Measurements from ENCODE around the gene CELSR1. TPM values are rescaled to one million over a fixed set of nuclear protein-coding genes. Genes with fewer than 3 reads are reported as not detected.

CELSR1 gene
- total RNA-seq, 2 experiments from 2014 or later, result 0.08 TPM; not detected in 1

DNA sequence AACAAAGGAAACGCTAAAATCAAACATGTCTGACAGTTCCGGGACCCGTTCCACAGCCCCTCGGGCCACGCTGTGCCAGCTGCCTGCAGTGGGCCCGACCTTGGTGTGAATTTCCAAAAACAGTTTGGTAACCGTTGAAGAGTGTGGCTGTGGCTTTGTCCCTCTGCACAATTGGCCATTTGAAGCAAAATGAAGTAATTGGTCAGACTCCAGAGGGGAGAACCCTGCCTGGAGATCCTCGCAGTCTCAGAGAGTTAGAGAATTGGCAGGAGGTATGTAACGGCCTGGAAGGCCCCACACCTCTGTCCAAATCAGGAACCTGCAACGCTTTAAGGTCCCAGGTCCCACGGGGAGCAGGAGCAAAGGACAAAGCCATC, 175.6 kb downstream of the CELSR1 start:
- no peak overlapping the region for H3K27ac Mint-ChIP-seq
- no peak for DNase-seq
- H3K27me3 Mint-ChIP-seq (ENCODE audit: low read depth), result no peaks in the 10 kb centered on the region
- H3K4me1 Mint-ChIP-seq (ENCODE audit: low read depth), result peaks cover 2% of the 10 kb centered on the region
- no peak overlapping the region for H3K4me3 Mint-ChIP-seq
- peaks cover 4% of the 10 kb centered on the region for H3K36me3 Mint-ChIP-seq (ENCODE audit: low read depth)
- POLR2A ChIA-PET, result no interaction called here
- CTCF ChIA-PET, result no interaction called here
- H3K9me3 Mint-ChIP-seq (ENCODE audit: insufficient read depth), result no peaks in the 10 kb centered on the region
- no peak for ATAC-seq

DNA sequence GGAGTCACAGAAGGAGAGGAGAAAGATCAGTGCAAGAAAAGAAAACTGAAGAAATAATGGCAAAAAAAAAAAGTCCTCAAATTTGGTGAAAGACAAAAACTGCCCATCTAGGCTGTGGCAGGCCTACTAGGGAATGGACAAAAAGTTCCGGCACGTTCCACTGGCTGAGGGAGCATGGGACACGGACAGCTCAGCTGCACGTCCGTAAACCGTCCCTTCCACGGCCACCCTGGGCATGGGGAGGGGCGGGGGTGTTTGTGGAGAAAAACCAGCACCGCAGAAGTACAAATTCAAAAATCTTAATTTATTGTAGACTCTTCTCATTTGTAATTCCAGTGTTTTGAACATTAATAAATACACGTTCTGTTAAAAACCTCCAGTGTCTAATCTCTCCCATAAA, 176.5 kb downstream of the CELSR1 start:
- DNase-seq (no peak), ATAC-seq (no peak)
- H3K27me3 Mint-ChIP-seq (ENCODE audit: low read depth), result no peaks in the 10 kb centered on the region
- ChIA-PET CTCF (no interaction called here), POLR2A (no interaction called here)
- no peak overlapping the region for H3K4me3 Mint-ChIP-seq
- H3K9me3 Mint-ChIP-seq (ENCODE audit: insufficient read depth), result no peaks in the 10 kb centered on the region
- no peak overlapping the region for H3K27ac Mint-ChIP-seq
- peaks cover 4% of the 10 kb centered on the region for H3K36me3 Mint-ChIP-seq (ENCODE audit: low read depth)
- H3K4me1 Mint-ChIP-seq (ENCODE audit: low read depth), result peaks cover 2% of the 10 kb centered on the region

GRCh38 chr22:46360097-46360496, 177.3 kb downstream of the CELSR1 start:
- no peaks in the 10 kb centered on the region for H3K9me3 Mint-ChIP-seq (ENCODE audit: insufficient read depth)
- ChIA-PET CTCF (no interaction called here), POLR2A (no interaction called here)
- no peak overlapping the region for H3K27ac Mint-ChIP-seq
- H3K36me3 Mint-ChIP-seq (ENCODE audit: low read depth), result peaks cover 9% of the 10 kb centered on the region
- DNase-seq, result no peak
- H3K4me1 Mint-ChIP-seq (ENCODE audit: low read depth), result peaks cover 2% of the 10 kb centered on the region
- no peaks in the 10 kb centered on the region for H3K27me3 Mint-ChIP-seq (ENCODE audit: low read depth)
- H3K4me3 Mint-ChIP-seq, result no peak overlapping the region
- ATAC-seq, result no peak

DNA sequence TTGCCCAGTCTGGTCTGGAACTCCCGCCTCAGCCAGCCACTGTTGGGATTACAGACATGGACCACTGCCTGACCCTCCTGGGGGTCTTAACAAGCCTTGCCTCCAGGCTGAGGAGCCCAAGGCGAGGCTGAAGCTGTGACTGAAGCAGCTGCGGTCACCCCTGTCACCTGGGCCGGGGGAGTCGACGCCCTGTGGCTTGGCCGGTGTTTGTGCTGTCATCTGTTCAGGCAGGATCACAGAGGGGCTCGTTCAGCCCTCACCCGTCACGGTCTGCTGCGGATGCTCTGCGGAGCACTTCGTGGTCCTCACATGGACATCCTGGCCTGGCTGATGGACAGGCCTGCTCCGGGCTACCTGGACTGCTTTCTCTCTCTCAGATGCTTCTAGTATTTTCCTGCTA, 178.1 kb downstream of the CELSR1 start:
- CTCF ChIA-PET, result interaction anchor here (0.8 kb wide), 1 partner anchor 9 kb away, joined by 3 read pairs; no protein-coding TSS in a partner anchor
- no peak overlapping the region for H3K27ac Mint-ChIP-seq
- peaks cover 2% of the 10 kb centered on the region for H3K4me1 Mint-ChIP-seq (ENCODE audit: low read depth)
- no peaks in the 10 kb centered on the region for H3K9me3 Mint-ChIP-seq (ENCODE audit: insufficient read depth)
- ATAC-seq, result no peak
- no peak for DNase-seq
- POLR2A ChIA-PET, result interaction anchor here (1.4 kb wide), 1 partner anchor 23 kb away, joined by 3 read pairs; no protein-coding TSS in a partner anchor
- no peaks in the 10 kb centered on the region for H3K27me3 Mint-ChIP-seq (ENCODE audit: low read depth)
- H3K4me3 Mint-ChIP-seq, result no peak overlapping the region
- peaks cover 9% of the 10 kb centered on the region for H3K36me3 Mint-ChIP-seq (ENCODE audit: low read depth)

DNA sequence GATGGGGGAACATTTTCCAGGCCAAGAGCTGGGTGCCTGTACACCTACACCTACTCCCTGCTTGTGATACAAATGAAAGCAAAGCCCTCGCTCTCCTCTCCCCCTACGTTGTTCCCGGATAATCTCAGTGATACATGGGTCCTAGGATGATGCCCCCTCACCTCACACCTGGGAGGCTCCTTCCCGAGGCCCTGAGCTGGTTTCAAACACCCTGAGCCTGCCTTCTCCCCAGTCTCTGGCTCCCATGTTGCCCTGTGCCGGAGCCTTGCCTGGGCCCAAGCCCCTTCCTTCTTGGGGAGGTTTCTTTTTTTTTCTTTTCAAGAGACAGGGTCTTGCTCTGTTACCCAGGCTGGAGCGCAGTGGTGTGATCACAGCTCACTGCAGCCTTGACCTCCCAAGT, 178.7 kb downstream of the CELSR1 start:
- Mint-ChIP-seq H3K4me3 (no peak overlapping the region), H3K9me3 (ENCODE audit: insufficient read depth) (no peaks in the 10 kb centered on the region), H3K4me1 (ENCODE audit: low read depth) (peaks cover 2% of the 10 kb centered on the region), H3K27me3 (ENCODE audit: low read depth) (no peaks in the 10 kb centered on the region), H3K27ac (no peak overlapping the region), H3K36me3 (ENCODE audit: low read depth) (peaks cover 13% of the 10 kb centered on the region)
- ChIA-PET CTCF (interaction anchor here (0.8 kb wide), 1 partner anchor 9 kb away, joined by 3 read pairs; no protein-coding TSS in a partner anchor), POLR2A (interaction anchor here (0.7 to 1.4 kb wide), 2 partner anchors 22 to 105 kb away, joined by 3 read pairs; no protein-coding TSS in a partner anchor)
- no peak for ATAC-seq
- no peak for DNase-seq

DNA sequence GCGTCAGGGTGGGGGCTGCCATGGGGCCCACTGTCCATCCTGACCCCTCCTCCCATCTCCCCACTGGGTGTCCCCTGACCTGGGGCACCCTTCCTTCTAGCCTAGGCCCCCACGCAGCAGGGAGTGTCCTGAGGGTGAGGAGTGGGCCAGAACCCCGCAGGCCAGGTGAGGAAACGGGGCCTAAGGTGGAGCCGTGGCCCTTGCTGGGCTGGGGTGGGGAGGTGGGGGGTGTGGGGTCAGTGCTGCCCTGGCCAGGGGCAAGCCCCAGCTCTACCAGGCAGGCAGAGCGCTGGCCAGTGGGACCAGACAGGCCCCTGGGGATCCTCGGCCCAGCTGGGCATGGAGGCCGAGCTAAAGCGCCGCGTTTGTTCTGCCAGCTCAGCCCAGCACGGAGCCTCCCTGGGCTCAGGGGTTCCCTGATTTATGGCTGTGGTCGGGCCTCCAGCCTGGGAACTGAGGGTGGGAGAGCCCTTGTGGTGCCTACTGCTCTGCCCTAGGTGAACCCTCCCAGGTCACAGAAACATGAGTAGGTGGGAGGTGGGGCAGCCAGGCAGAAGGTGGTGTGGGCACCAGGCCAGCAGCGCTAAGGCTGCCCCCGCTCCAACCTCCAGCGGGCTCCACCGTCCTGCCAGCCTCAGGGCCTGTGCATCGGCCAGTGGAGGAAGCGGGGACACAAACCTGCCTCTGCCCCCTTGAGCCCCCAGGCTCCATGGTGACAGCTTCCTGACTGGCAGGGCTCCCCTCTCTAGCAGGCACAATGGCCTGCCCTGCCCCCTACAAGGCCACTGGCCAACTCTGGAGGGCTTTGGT, 179.5 kb downstream of the CELSR1 start:
- CTCF ChIA-PET, result no interaction called here
- Mint-ChIP-seq H3K27me3 (ENCODE audit: low read depth) (no peaks in the 10 kb centered on the region), H3K9me3 (ENCODE audit: insufficient read depth) (no peaks in the 10 kb centered on the region), H3K4me3 (no peak overlapping the region), H3K27ac (no peak overlapping the region), H3K4me1 (ENCODE audit: low read depth) (peaks cover 2% of the 10 kb centered on the region), H3K36me3 (ENCODE audit: low read depth) (peaks cover 16% of the 10 kb centered on the region)
- no peak for ATAC-seq
- POLR2A ChIA-PET, result interaction anchor here (0.7 kb wide), 1 partner anchor 106 kb away, joined by 3 read pairs; no protein-coding TSS in a partner anchor
- DNase-seq, result no peak

DNA sequence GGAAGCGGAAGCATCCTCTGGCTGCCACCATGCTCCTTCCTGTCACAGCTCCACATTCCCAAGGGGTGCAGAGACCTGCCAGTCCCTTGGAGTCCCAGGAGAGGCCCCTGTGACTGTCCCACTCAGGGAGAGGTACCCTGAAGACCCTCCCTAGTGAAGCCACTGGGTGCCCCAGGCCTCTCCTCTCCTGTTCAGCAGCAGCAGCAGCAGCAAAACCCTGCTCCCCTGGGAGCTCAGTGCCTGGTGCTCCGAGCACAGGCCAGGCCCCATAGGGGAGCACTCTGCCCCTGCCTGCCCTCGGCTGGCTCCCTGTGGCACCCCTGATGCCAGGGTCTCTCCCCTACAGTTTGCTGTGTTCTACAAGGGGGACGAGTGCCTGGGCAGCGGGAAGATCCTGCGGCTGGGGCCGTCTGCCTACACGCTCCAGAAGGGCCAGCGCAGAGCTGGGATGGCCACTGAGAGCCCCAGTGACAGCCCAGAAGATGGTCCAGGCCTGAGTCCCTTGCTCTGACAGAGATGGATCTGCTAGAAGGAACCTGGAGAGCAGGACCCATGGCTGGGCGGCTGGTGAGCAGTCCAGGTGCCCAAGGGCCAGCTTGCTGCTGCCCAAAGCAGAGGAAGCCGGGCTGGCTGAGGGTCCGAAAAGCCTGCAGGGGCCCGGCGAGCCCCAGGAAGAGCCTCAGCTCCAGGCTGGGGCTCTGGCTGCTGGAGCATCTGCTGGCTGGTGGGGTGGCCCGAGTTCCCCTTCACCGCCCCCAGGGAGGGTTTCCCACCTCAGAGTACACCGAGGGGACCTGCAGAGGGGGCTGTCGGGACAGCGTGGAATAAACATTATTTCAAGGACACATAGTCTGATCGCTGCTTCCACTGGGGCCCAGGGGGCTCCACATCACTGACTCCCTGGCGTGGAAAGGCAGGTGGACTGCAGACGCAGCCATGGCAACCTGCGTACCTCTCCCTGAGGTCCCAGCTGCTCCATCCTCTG, 180.6 kb downstream of the CELSR1 start:
- H3K4me3 Mint-ChIP-seq, result no peak overlapping the region
- ATAC-seq (no peak), DNase-seq (no peak)
- H3K36me3 Mint-ChIP-seq (ENCODE audit: low read depth), result peaks cover 22% of the 10 kb centered on the region
- CTCF ChIA-PET, result interaction anchor here (0.9 kb wide), 1 partner anchor 11 kb away, joined by 4 read pairs; no protein-coding TSS in a partner anchor
- no peak overlapping the region for H3K27ac Mint-ChIP-seq
- H3K4me1 Mint-ChIP-seq (ENCODE audit: low read depth), result no peaks in the 10 kb centered on the region
- no peaks in the 10 kb centered on the region for H3K9me3 Mint-ChIP-seq (ENCODE audit: insufficient read depth)
- POLR2A ChIA-PET, result no interaction called here
- no peaks in the 10 kb centered on the region for H3K27me3 Mint-ChIP-seq (ENCODE audit: low read depth)

DNA sequence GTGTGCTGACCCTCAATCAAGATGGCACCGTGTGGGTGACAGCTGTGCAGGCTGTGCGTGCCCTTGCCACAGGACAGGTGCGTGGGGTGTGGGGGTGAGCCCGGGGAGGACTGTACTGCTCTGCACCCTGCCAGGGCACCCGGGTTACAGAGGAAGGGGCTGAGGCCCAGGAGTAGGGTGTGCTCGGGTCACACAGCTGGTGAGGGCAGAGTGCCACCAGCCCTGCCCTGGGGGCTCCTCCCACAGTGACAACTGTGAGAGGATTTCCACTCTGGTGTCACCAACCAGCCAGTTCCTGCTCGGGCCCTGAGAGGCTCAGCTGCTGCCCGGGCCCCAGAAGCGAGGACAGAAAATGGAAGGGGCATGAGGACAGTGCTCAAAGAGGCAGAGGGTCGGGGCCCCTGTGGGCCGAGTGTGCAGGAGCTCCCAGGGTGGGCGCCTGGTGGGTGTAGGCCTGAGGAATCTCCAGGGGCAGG, 181.4 kb downstream of the CELSR1 start:
- H3K9me3 Mint-ChIP-seq (ENCODE audit: insufficient read depth), result no peaks in the 10 kb centered on the region
- ChIA-PET CTCF (interaction anchor here (0.9 kb wide), 2 partner anchors 12 to 174 kb away, joined by 3 to 4 read pairs; no protein-coding TSS in a partner anchor), POLR2A (no interaction called here)
- H3K27ac Mint-ChIP-seq, result peak overlapping the region; percentile 39
- H3K27me3 Mint-ChIP-seq (ENCODE audit: low read depth), result no peaks in the 10 kb centered on the region
- DNase-seq (no peak), ATAC-seq (no peak)
- no peaks in the 10 kb centered on the region for H3K4me1 Mint-ChIP-seq (ENCODE audit: low read depth)
- H3K36me3 Mint-ChIP-seq (ENCODE audit: low read depth), result peaks cover 26% of the 10 kb centered on the region
- no peak overlapping the region for H3K4me3 Mint-ChIP-seq

GRCh38 chr22:46355369-46355995, 181.9 kb downstream of the CELSR1 start:
- peak overlapping the region; percentile 48 for H3K27ac Mint-ChIP-seq
- peaks cover 31% of the 10 kb centered on the region for H3K36me3 Mint-ChIP-seq (ENCODE audit: low read depth)
- ATAC-seq, result peak; percentile 66
- peak; percentile 71 for DNase-seq
- ChIA-PET CTCF (interaction anchor here (0.9 kb wide), 1 partner anchor 175 kb away, joined by 3 read pairs; no protein-coding TSS in a partner anchor), POLR2A (no interaction called here)
- H3K4me1 Mint-ChIP-seq (ENCODE audit: low read depth), result no peaks in the 10 kb centered on the region
- H3K27me3 Mint-ChIP-seq (ENCODE audit: low read depth), result no peaks in the 10 kb centered on the region
- no peak overlapping the region for H3K4me3 Mint-ChIP-seq
- no peaks in the 10 kb centered on the region for H3K9me3 Mint-ChIP-seq (ENCODE audit: insufficient read depth)

DNA sequence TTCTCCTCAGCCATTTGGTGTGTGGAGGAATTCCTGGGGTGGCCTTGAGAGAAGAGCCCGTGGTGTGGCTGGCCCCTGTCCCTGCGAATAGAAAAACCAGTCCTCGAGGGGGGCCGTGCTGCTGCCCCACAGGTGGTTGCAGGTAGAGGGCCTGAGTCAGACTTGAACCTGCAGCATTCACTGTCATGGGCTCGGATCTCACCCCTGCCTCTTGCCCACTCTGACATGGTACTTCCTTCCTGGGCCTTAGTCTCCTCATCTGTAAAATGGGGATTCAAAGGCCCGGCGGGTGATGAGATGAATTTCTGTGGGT, 182.5 kb downstream of the CELSR1 start:
- H3K27me3 Mint-ChIP-seq (ENCODE audit: low read depth), result no peaks in the 10 kb centered on the region
- peaks cover 34% of the 10 kb centered on the region for H3K36me3 Mint-ChIP-seq (ENCODE audit: low read depth)
- no peak overlapping the region for H3K27ac Mint-ChIP-seq
- ChIA-PET POLR2A (no interaction called here), CTCF (interaction anchor here (0.9 to 1.5 kb wide), 2 partner anchors 175 to 187 kb away, joined by 3 to 4 read pairs; no protein-coding TSS in a partner anchor)
- DNase-seq (no peak), ATAC-seq (no peak)
- no peaks in the 10 kb centered on the region for H3K4me1 Mint-ChIP-seq (ENCODE audit: low read depth)
- no peak overlapping the region for H3K4me3 Mint-ChIP-seq
- no peaks in the 10 kb centered on the region for H3K9me3 Mint-ChIP-seq (ENCODE audit: insufficient read depth)

DNA sequence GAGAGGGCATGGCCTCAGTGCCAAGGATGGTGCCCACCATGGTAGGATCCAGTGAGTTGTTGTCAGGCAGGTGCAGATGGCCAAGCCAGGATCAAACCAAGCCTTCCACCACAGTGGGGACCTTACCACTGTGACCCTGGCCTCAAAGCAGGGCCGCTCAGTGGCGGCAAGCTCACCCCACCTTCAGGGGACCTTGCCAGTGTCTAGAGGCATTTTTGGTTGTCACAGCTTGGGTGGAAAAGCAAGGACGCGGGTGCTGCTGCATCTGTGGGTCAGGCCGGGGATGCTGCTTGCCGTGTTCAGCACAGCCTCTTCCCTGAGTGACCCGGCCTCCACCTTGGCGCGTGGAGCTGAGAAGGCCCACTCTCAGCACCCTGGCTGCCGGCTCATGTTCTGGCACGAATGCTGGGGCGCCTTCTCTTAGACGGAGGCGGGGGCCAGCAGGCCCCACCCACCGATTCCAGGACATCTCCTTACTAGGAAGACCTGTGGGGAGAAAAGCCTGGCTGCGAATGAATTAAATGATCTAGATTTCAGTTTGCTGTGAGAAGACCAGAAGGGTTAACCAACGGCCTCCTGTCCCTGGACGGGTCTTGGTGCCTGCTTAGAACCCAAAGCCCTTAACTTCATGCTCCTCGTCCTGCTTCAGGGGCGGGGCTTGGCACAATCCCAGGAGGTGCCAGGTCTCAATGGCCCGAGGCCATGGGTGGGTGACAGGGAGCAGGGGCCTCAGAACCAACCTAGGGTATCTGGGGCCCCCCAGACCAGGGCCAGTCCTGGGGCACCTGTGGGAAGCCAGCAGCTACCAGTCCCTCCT, 183.0 kb downstream of the CELSR1 start:
- POLR2A ChIA-PET, result no interaction called here
- CTCF ChIA-PET, result interaction anchor here (1.5 kb wide), 1 partner anchor 187 kb away, joined by 4 read pairs; no protein-coding TSS in a partner anchor
- Mint-ChIP-seq H3K36me3 (ENCODE audit: low read depth) (peaks cover 37% of the 10 kb centered on the region), H3K9me3 (ENCODE audit: insufficient read depth) (no peaks in the 10 kb centered on the region), H3K4me1 (ENCODE audit: low read depth) (no peaks in the 10 kb centered on the region), H3K4me3 (no peak overlapping the region), H3K27ac (no peak overlapping the region), H3K27me3 (ENCODE audit: low read depth) (no peaks in the 10 kb centered on the region)
- ATAC-seq (no peak), DNase-seq (no peak)
